ENCODE results near the gene ROR2. TPM values are rescaled to one million over a fixed set of nuclear protein-coding genes. Genes with fewer than 3 reads are reported as not detected.

ROR2 gene
- total RNA-seq, 3 donors from 2014 or later (not counting 1 experiment from before 2014, with no cell fraction given): 1.7 TPM; not detected in 2

DNA sequence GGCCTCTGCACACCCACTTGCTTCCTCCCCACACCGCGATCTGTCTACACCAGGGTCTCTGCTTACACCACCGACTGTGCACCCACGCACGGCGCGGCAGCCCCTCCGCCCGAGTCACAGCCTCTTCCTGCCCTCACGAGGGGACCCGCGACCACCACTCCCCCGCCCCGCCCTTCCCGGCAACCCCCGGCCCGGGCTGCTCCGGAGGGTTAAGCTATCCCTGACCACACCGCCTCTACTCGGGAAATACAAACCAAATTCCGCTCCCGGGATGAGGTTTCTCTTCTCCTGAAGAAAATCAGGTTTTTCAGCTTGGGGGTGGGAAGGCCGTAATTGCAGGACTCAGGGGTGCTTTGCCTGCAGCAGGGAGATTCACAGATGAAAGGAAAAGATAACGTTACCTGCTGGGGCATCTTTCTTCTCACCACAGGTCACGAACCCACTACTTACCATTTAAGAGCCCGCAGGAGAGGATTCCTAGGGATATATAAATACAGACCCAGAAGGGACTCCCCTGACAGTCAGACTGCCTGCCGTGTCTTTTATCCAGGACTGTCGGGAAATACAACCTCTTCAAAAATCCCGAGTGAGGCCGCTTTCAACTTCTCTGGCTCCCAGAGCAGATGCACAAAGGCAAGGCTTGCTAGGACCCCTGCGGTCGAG lies 63.5 kb downstream of the ROR2 start:
- Histone ChIP-seq H3K4me3 (ENCODE audit: low read length) (no peak overlapping the region), H3K9me3 (ENCODE audit: control insufficient read depth, insufficient read depth, low read length) (no peaks in the 10 kb centered on the region), H3K27ac (ENCODE audit: low read length) (no peak overlapping the region), H3K4me1 (ENCODE audit: control insufficient read depth, insufficient read depth, low read length) (no peaks in the 10 kb centered on the region), H3K36me3 (ENCODE audit: control insufficient read depth, insufficient read depth, low read length) (no peaks in the 10 kb centered on the region), H3K27me3 (ENCODE audit: control insufficient read depth, insufficient read depth, low read length) (no peaks in the 10 kb centered on the region)
- H3K9me3 Mint-ChIP-seq: no peaks in the 10 kb centered on the region
- no peaks in the 10 kb centered on the region for H3K4me1 Mint-ChIP-seq
- no peak overlapping the region for H3K4me3 Mint-ChIP-seq
- no peaks in the 10 kb centered on the region for H3K36me3 Mint-ChIP-seq
- peaks cover 30 to 45% of the 10 kb centered on the region in 2 donors for H3K27me3 Mint-ChIP-seq (ENCODE audit: low read depth in 2 of 2)
- DNase-seq (no peak), ATAC-seq (no peak)
- intact Hi-C loops (cut with micrococcal nuclease): no loop called here
- TF ChIP-seq, protein P1, sequence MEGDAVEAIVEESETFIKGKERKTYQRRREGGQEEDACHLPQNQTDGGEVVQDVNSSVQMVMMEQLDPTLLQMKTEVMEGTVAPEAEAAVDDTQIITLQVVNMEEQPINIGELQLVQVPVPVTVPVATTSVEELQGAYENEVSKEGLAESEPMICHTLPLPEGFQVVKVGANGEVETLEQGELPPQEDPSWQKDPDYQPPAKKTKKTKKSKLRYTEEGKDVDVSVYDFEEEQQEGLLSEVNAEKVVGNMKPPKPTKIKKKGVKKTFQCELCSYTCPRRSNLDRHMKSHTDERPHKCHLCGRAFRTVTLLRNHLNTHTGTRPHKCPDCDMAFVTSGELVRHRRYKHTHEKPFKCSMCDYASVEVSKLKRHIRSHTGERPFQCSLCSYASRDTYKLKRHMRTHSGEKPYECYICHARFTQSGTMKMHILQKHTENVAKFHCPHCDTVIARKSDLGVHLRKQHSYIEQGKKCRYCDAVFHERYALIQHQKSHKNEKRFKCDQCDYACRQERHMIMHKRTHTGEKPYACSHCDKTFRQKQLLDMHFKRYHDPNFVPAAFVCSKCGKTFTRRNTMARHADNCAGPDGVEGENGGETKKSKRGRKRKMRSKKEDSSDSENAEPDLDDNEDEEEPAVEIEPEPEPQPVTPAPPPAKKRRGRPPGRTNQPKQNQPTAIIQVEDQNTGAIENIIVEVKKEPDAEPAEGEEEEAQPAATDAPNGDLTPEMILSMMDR (IDR thresholded peaks at IDR 0.05): no peak
- H3K27ac Mint-ChIP-seq: no peak overlapping the region
- whole genome bisulfite sequencing (ENCODE audit: insufficient coverage): 60% methylated on average over 32 of the region's 32 CpGs

DNA sequence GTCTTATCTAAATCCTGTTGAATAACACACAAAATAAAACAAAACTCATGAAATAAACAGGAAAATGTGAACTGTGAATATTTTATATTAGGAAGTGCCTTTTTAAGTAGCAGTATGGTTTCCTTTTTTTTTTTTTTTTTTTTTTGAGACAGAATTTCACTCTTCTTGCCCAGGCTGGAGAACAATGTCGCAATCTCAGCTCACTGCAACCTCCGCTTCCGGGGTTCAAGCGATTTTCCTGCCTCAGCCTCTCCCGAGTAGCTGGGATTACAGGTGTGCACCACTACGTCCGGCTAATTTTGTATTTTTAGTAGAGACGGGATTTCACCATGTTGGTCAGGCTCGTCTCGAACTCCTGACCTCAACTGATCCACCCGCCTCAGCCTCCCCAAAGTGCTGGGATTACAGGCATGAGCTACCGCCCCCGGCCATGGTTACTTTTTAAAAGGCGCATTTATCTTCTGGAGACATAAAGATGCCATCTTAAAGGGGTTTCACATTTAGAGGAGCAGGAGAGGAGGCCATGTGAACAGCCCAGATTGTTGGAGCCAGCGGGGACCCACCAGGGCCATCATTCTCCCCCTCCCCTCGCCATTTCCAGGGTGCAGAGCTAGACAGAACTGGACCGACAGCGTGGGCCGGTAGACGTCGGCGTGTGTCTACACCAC lies 64.1 kb downstream of the ROR2 start:
- Mint-ChIP-seq H3K27me3 (ENCODE audit: low read depth in 2 of 2) (peaks cover 32 to 45% of the 10 kb centered on the region in 2 donors), H3K27ac (no peak overlapping the region), H3K4me1 (no peaks in the 10 kb centered on the region), H3K9me3 (no peaks in the 10 kb centered on the region), H3K4me3 (no peak overlapping the region), H3K36me3 (no peaks in the 10 kb centered on the region)
- Histone ChIP-seq H3K4me1 (ENCODE audit: control insufficient read depth, insufficient read depth, low read length) (no peaks in the 10 kb centered on the region), H3K27me3 (ENCODE audit: control insufficient read depth, insufficient read depth, low read length) (no peaks in the 10 kb centered on the region), H3K27ac (ENCODE audit: low read length) (no peak overlapping the region), H3K36me3 (ENCODE audit: control insufficient read depth, insufficient read depth, low read length) (no peaks in the 10 kb centered on the region), H3K4me3 (ENCODE audit: low read length) (no peak overlapping the region), H3K9me3 (ENCODE audit: control insufficient read depth, insufficient read depth, low read length) (no peaks in the 10 kb centered on the region)
- no peak for ATAC-seq
- 71% methylated on average over 22 of the region's 22 CpGs for WGBS (ENCODE audit: insufficient coverage)
- intact Hi-C loops (cut with micrococcal nuclease): no loop called here
- DNase-seq: no peak
- TF ChIP-seq, protein P1 (IDR thresholded peaks at IDR 0.05): no peak

DNA sequence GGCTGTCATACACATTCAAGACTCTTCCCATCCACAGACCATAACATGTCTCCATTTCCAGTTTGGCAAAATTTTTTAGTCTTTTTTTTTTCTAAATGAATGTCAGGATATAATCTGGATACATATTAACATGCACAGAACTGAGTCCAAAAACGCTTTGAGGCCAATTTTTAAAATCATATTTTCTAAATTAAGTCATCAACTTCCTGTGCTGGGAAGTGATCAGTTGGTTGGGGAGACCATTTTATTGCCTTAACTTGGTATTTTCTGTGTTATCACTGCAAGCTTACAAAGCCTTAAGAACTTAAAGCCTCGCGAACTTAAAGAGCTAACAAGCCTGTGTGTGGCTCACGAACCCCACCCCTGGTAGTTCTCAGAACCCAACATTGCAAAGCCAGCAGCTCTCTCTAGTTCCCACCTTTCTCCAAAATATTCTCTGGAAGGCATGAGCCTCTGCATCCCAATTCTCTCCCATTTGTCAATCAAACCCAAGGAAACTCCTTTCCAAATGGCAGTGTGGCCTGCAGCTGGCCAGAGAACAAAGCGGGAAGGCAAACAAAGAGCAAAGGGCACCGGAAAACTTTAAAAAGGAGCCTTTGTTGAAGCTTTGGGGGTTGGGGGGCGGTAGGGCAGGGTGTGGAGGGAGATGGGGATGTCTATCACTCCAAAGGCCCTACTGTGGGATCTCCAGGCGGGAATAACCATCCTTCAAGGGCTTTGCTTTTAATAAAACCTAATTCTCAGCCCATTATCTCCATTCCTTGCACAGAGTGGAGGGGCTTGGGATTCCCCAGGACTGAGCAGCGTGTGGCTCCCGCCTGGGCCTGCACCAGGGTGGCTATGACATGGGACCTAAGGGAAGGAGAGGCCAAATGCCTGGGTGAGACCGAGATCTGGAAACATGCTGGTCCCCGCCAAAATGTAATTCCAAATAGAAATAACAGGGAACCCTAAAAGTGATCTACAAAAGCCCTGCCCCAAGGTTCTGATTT lies 65.0 kb downstream of the ROR2 start:
- Histone ChIP-seq H3K27ac (ENCODE audit: low read length) (no peak overlapping the region), H3K9me3 (ENCODE audit: control insufficient read depth, insufficient read depth, low read length) (no peaks in the 10 kb centered on the region), H3K4me3 (ENCODE audit: low read length) (no peak overlapping the region), H3K4me1 (ENCODE audit: control insufficient read depth, insufficient read depth, low read length) (no peaks in the 10 kb centered on the region), H3K36me3 (ENCODE audit: control insufficient read depth, insufficient read depth, low read length) (no peaks in the 10 kb centered on the region), H3K27me3 (ENCODE audit: control insufficient read depth, insufficient read depth, low read length) (no peaks in the 10 kb centered on the region)
- intact Hi-C loops (cut with micrococcal nuclease): no loop called here
- TF ChIP-seq, protein P1 (IDR thresholded peaks at IDR 0.05): no peak
- Mint-ChIP-seq H3K4me3 (no peak overlapping the region), H3K4me1 (no peaks in the 10 kb centered on the region), H3K36me3 (no peaks in the 10 kb centered on the region), H3K27ac (no peak overlapping the region), H3K27me3 (ENCODE audit: low read depth in 2 of 2) (peaks cover 32 to 45% of the 10 kb centered on the region in 2 donors), H3K9me3 (no peaks in the 10 kb centered on the region)
- 90% methylated on average over 11 of the region's 12 CpGs for WGBS (ENCODE audit: insufficient coverage)
- DNase-seq (no peak), ATAC-seq (no peak)

Measured in natural killer cell (primary cell).